Measurements from ENCODE around the gene SCARB1.

Gene SCARB1

GRCh38 chr12:124819080-124819479 is 44.6 kb downstream of the SCARB1 start:
- DNase-seq, result no peak

- DNase-seq, result no peak
Measured at GRCh38 chr12:124817076-124818000, 46.3 kb downstream of the SCARB1 start.

GRCh38 chr12:124816295-124816854 is 47.3 kb downstream of the SCARB1 start:
- DNase-seq, result no peak

GRCh38 chr12:124814741-124815613 is 48.7 kb downstream of the SCARB1 start:
- DNase-seq, result no peak

- no peak for DNase-seq
Measured at GRCh38 chr12:124813782-124814181, 49.9 kb downstream of the SCARB1 start.

- DNase-seq, result no peak
Measured at GRCh38 chr12:124812979-124813378, 50.7 kb downstream of the SCARB1 start.

GRCh38 chr12:124812356-124812755 is 51.3 kb downstream of the SCARB1 start:
- no peak for DNase-seq

- DNase-seq, result no peak
Measured at GRCh38 chr12:124811633-124812032, 52.0 kb downstream of the SCARB1 start.

- no peak for DNase-seq
Measured at GRCh38 chr12:124809878-124810277, 53.8 kb downstream of the SCARB1 start.

- no peak for DNase-seq
Measured at GRCh38 chr12:124809391-124809790, 54.3 kb downstream of the SCARB1 start.

GRCh38 chr12:124808272-124808671 is 55.4 kb downstream of the SCARB1 start:
- no peak for DNase-seq

- DNase-seq, result no peak
Measured at GRCh38 chr12:124805876-124806668, 57.6 kb downstream of the SCARB1 start.

- DNase-seq, result no peak
Measured at GRCh38 chr12:124805050-124805449, 58.6 kb downstream of the SCARB1 start.

- DNase-seq, result no peak
Measured at GRCh38 chr12:124804011-124804621, 59.5 kb downstream of the SCARB1 start.

GRCh38 chr12:124802361-124802760 is 61.3 kb downstream of the SCARB1 start:
- DNase-seq, result no peak

GRCh38 chr12:124800506-124800905 is 63.2 kb downstream of the SCARB1 start:
- DNase-seq, result no peak

- peak; percentile 49 for DNase-seq
Measured at GRCh38 chr12:124797321-124797720, 66.3 kb downstream of the SCARB1 start.

- DNase-seq, result no peak
Measured at GRCh38 chr12:124796303-124796960, 67.2 kb downstream of the SCARB1 start.

- DNase-seq, result no peak
Measured at GRCh38 chr12:124795081-124795948, 68.3 kb downstream of the SCARB1 start.

- no peak for DNase-seq
Measured at GRCh38 chr12:124792961-124793441, 70.7 kb downstream of the SCARB1 start.

Data from retina (tissue), 1 donor.